Neural progenitor cell (in vitro differentiated cells): Measurements from ENCODE around the gene SSX4. TPM values are rescaled to one million over a fixed set of nuclear protein-coding genes. Genes with fewer than 3 reads are reported as not detected.
"Not testable (repeated sequence)": the region's sequence is repeated elsewhere in the genome, so short reads cannot be mapped to it uniquely, and the experiment has no call there.

Experiments
- DNase-seq: peaks from one replicate; pipeline ENCODE4 v3.0.0-alpha.2; 2016; ENCODE audit warnings: low spot score
- H2AFZ ChIP-seq: fragments of 200-600 bp; sonication (generic); replicated peaks from 2 replicates; pipeline ENCODE4 v1.6.1; 2016; ENCODE audit warnings: antibody characterized with exemption
- H3F3A ChIP-seq: fragments of 200-600 bp; sonication (generic); 2 replicates; pipeline ENCODE4 v1.6.1; 2016; ENCODE audit warnings: antibody characterized with exemption, low read depth
- H3K27ac ChIP-seq: fragments of 200-600 bp; sonication (generic); 2 replicates; pipeline ENCODE4 v1.5.1; 2016; ENCODE audit warnings: mild to moderate bottlenecking
- H3K27me3 ChIP-seq: fragments of 200-600 bp; sonication (generic); 2 replicates; pipeline ENCODE4 v1.6.1; 2016; ENCODE audit warnings: mild to moderate bottlenecking, moderate library complexity
- H3K36me3 ChIP-seq: fragments of 200-600 bp; sonication (generic); 2 replicates; pipeline ENCODE4 v1.5.1; 2016
- H3K4me1 ChIP-seq: fragments of 200-600 bp; sonication (generic); 2 replicates; pipeline ENCODE4 v1.6.1; 2016; ENCODE audit warnings: mixed run types
- H3K4me2 ChIP-seq: fragments of 200-600 bp; sonication (generic); 2 replicates; pipeline ENCODE4 v1.6.1; 2016
- H3K4me3 ChIP-seq: fragments of 200-600 bp; sonication (generic); 2 replicates; pipeline ENCODE4 v1.5.1; 2016
- H3K79me2 ChIP-seq: fragments of 200-600 bp; sonication (generic); 2 replicates; pipeline ENCODE4 v1.6.1; 2016; ENCODE audit warnings: low read depth
- H3K9ac ChIP-seq: fragments of 200-600 bp; sonication (generic); 2 replicates; pipeline ENCODE4 v1.6.1; 2016
- H3K9me3 ChIP-seq: fragments of 200-600 bp; sonication (generic); 2 replicates; pipeline ENCODE4 v1.5.1; 2016; ENCODE audit warnings: low read depth
- H4K20me1 ChIP-seq: fragments of 200-600 bp; sonication (generic); 2 replicates; pipeline ENCODE4 v1.6.1; 2016; ENCODE audit warnings: low read depth
- H3K27ac Mint-ChIP-seq: 3 replicates; pipeline ENCODE4 v1.8.0; 2021; ENCODE audit warnings: mixed read lengths
- H3K27me3 Mint-ChIP-seq: 2 replicates; pipeline ENCODE4 v1.8.0; 2022; ENCODE audit warnings: low read depth, mild to moderate bottlenecking, inconsistent platforms, moderate library complexity, mixed read lengths; ENCODE audit not compliant: insufficient read depth
- H3K36me3 Mint-ChIP-seq: 3 replicates; pipeline ENCODE4 v1.8.0; 2021; ENCODE audit warnings: mixed read lengths
- H3K4me1 Mint-ChIP-seq: 3 replicates; pipeline ENCODE4 v1.8.0; 2021; ENCODE audit warnings: mixed read lengths
- H3K4me3 Mint-ChIP-seq: 3 replicates; pipeline ENCODE4 v1.8.0; 2021; ENCODE audit warnings: mild to moderate bottlenecking, moderate library complexity, mixed read lengths
- H3K9me3 Mint-ChIP-seq: 3 replicates; pipeline ENCODE4 v1.8.0; 2020; ENCODE audit warnings: mixed read lengths
- CTCF ChIP-seq: fragments of 200-600 bp; sonication (generic); IDR thresholded peaks from 2 replicates; pipeline ENCODE4 v1.5.1; 2017; ENCODE audit warnings: antibody characterized with exemption, mild to moderate bottlenecking
- EZH2 ChIP-seq: fragments of 200-600 bp; sonication (generic); IDR thresholded peaks from 2 replicates; pipeline ENCODE4 v1.6.1; 2017; ENCODE audit warnings: antibody characterized with exemption, mild to moderate bottlenecking, moderate library complexity
- EZH2phosphoT487 ChIP-seq: fragments of 200-600 bp; sonication (generic); IDR thresholded peaks from 2 replicates; pipeline ENCODE4 v1.6.1; 2017; ENCODE audit warnings: antibody characterized with exemption
- total RNA-seq: library from RNA; depleted of rRNA; stranded (reverse); fragments of >200 nt; gene quantifications from 2 replicates; pipeline ENCODE4 v1.2.3, GENCODE V29; 2015; ENCODE audit warnings: low replicate concordance

The SSX4 gene
- not detected in 2 replicates for total RNA-seq

GRCh38 chrX:48383239-48383638 is at the start of gene SSX4:
TSS of gene SSX4 (plus strand) at chrX:48383539. CDS start at chrX:48384054, 515 bp downstream.
- H4K20me1 ChIP-seq, H3K9me3 ChIP-seq, H3K27me3 ChIP-seq, H3K4me3 ChIP-seq, H2AFZ ChIP-seq, H3K36me3 Mint-ChIP-seq, H3K4me3 Mint-ChIP-seq, H3K79me2 ChIP-seq, H3K27ac Mint-ChIP-seq, H3K27ac ChIP-seq, H3K4me1 ChIP-seq, H3F3A ChIP-seq, DNase-seq, H3K9ac ChIP-seq, H3K9me3 Mint-ChIP-seq, H3K36me3 ChIP-seq, H3K27me3 Mint-ChIP-seq, H3K4me2 ChIP-seq, H3K4me1 Mint-ChIP-seq: not testable (repeated sequence)

- not testable (repeated sequence) for H3K27ac ChIP-seq, H3F3A ChIP-seq, H3K27me3 ChIP-seq, H3K36me3 ChIP-seq, H3K4me3 ChIP-seq, H3K27ac Mint-ChIP-seq, H3K4me3 Mint-ChIP-seq, H3K9me3 Mint-ChIP-seq, H3K36me3 Mint-ChIP-seq, H3K9me3 ChIP-seq, H3K27me3 Mint-ChIP-seq, DNase-seq, H3K4me2 ChIP-seq, H3K79me2 ChIP-seq, H4K20me1 ChIP-seq, H3K4me1 Mint-ChIP-seq, H3K9ac ChIP-seq, H3K4me1 ChIP-seq, H2AFZ ChIP-seq
Measured at GRCh38 chrX:48346059-48346458, 37.3 kb upstream of the SSX4 start.

GRCh38 chrX:48356315-48357094 is 26.8 kb upstream of the SSX4 start, which contains the start of gene SSX3:
TSS of gene SSX3 (minus strand) at chrX:48356703. CDS start at chrX:48355249, 1,454 bp downstream.
- H3K27ac ChIP-seq, H2AFZ ChIP-seq, H3K27ac Mint-ChIP-seq, H3K27me3 Mint-ChIP-seq, H3K4me1 Mint-ChIP-seq, H3K36me3 Mint-ChIP-seq, H3K27me3 ChIP-seq, H3K36me3 ChIP-seq, H3K4me2 ChIP-seq, H3K4me1 ChIP-seq, H3K9ac ChIP-seq, H3K4me3 Mint-ChIP-seq, H4K20me1 ChIP-seq, H3K9me3 Mint-ChIP-seq, H3F3A ChIP-seq, H3K4me3 ChIP-seq, H3K79me2 ChIP-seq, DNase-seq, H3K9me3 ChIP-seq: not testable (repeated sequence)

- H3K4me1 ChIP-seq: no peaks in the 10 kb centered on the region
- no peaks in the 10 kb centered on the region for H3K36me3 ChIP-seq
- TF ChIP-seq EZH2phosphoT487 (no peak), EZH2 (no peak), CTCF (no peak)
- H3K27ac Mint-ChIP-seq: no peak overlapping the region
- H3K9ac ChIP-seq: no peak overlapping the region
- no peaks in the 10 kb centered on the region for H3K27me3 Mint-ChIP-seq
- no peak overlapping the region for H3K4me3 Mint-ChIP-seq
- no peak overlapping the region for H3K27ac ChIP-seq
- no peaks in the 10 kb centered on the region for H3K9me3 ChIP-seq
- no peaks in the 10 kb centered on the region for H3K79me2 ChIP-seq
- H2AFZ ChIP-seq: no peak overlapping the region
- H3K9me3 Mint-ChIP-seq: peaks cover 8% of the 10 kb centered on the region
- no peaks in the 10 kb centered on the region for H3F3A ChIP-seq
- H3K36me3 Mint-ChIP-seq: no peaks in the 10 kb centered on the region
- no peak overlapping the region for H3K4me3 ChIP-seq
- no peaks in the 10 kb centered on the region for H4K20me1 ChIP-seq
- no peak for DNase-seq
- H3K4me2 ChIP-seq: no peak overlapping the region
- H3K27me3 ChIP-seq: no peaks in the 10 kb centered on the region
- no peaks in the 10 kb centered on the region for H3K4me1 Mint-ChIP-seq
Measured at GRCh38 chrX:48357681-48358080, 25.7 kb upstream of the SSX4 start.

- H3K9ac ChIP-seq, H3K27me3 Mint-ChIP-seq, H3K27ac ChIP-seq, H2AFZ ChIP-seq, H4K20me1 ChIP-seq, H3K4me1 Mint-ChIP-seq, DNase-seq, H3F3A ChIP-seq, H3K27ac Mint-ChIP-seq, H3K79me2 ChIP-seq, H3K27me3 ChIP-seq, H3K9me3 Mint-ChIP-seq, H3K4me2 ChIP-seq, H3K36me3 Mint-ChIP-seq, H3K9me3 ChIP-seq, H3K4me3 Mint-ChIP-seq, H3K36me3 ChIP-seq, H3K4me3 ChIP-seq, H3K4me1 ChIP-seq: not testable (repeated sequence)
Measured at GRCh38 chrX:48359281-48359680, 24.1 kb upstream of the SSX4 start.

GRCh38 chrX:48367717-48368408 is 15.5 kb upstream of the SSX4 start:
- H3K27ac ChIP-seq, H3F3A ChIP-seq, H4K20me1 ChIP-seq, DNase-seq, H3K27me3 Mint-ChIP-seq, H3K4me3 Mint-ChIP-seq, H3K4me2 ChIP-seq, H3K4me3 ChIP-seq, H3K9me3 Mint-ChIP-seq, H3K4me1 Mint-ChIP-seq, H3K27ac Mint-ChIP-seq, H3K27me3 ChIP-seq, H3K36me3 Mint-ChIP-seq, H3K79me2 ChIP-seq, H3K9ac ChIP-seq, H2AFZ ChIP-seq, H3K36me3 ChIP-seq, H3K9me3 ChIP-seq, H3K4me1 ChIP-seq: not testable (repeated sequence)

GRCh38 chrX:48370408-48370807 is 12.9 kb upstream of the SSX4 start:
- not testable (repeated sequence) for H3K4me2 ChIP-seq, H3K27me3 ChIP-seq, H3F3A ChIP-seq, H3K9me3 Mint-ChIP-seq, H3K79me2 ChIP-seq, H3K9me3 ChIP-seq, H3K36me3 Mint-ChIP-seq, H3K4me1 Mint-ChIP-seq, H4K20me1 ChIP-seq, H3K4me3 ChIP-seq, DNase-seq, H3K27me3 Mint-ChIP-seq, H3K27ac Mint-ChIP-seq, H2AFZ ChIP-seq, H3K27ac ChIP-seq, H3K36me3 ChIP-seq, H3K4me3 Mint-ChIP-seq, H3K4me1 ChIP-seq, H3K9ac ChIP-seq
